ENCODE data around the gene VEGFA. TPM values are rescaled to one million over a fixed set of nuclear protein-coding genes. Genes with fewer than 3 reads are reported as not detected.

VEGFA gene
- total RNA-seq, 2 donors from 2014 or later = 127 to 335 TPM

GRCh38 chr6:43746613-43747102 lies 23.4 kb upstream of the VEGFA start:
- intact Hi-C loops (cut with DNase I) = no loop called here
- peak overlapping the region; percentile 78 to 93 for H3K27ac ChIP-seq
- TF ChIP-seq POLR2AphosphoS5 (IDR thresholded peaks at IDR 0.05) (no peak), POLR2A (IDR thresholded peaks at IDR 0.05) (no peak), CTCF (IDR thresholded peaks at IDR 0.05) (no peak)
- H3K27me3 ChIP-seq (replicated peaks; ENCODE audit: insufficient read depth) = no peaks in the 10 kb centered on the region
- no peaks in the 10 kb centered on the region for H3K36me3 ChIP-seq
- DNase-seq (ENCODE audit: low spot score) = no peak
- no peak overlapping the region for H3K4me3 ChIP-seq
- H3K9me3 ChIP-seq = no peaks in the 10 kb centered on the region
- peaks cover 7% of the 10 kb centered on the region for H3K4me1 ChIP-seq (replicated peaks)
- 67% methylated on average over 13 of the region's 13 CpGs for WGBS

GRCh38 chr6:43747784-43748183 lies 22.2 kb upstream of the VEGFA start:
- no peak overlapping the region for H3K4me3 ChIP-seq
- no peaks in the 10 kb centered on the region for H3K36me3 ChIP-seq
- TF ChIP-seq POLR2AphosphoS5 (IDR thresholded peaks at IDR 0.05) (no peak), CTCF (IDR thresholded peaks at IDR 0.05) (no peak), POLR2A (IDR thresholded peaks at IDR 0.05) (no peak)
- no peak for DNase-seq (ENCODE audit: low spot score)
- no peak overlapping the region for H3K27ac ChIP-seq
- WGBS = 70% methylated on average over 4 of the region's 4 CpGs
- H3K4me1 ChIP-seq (replicated peaks) = no peaks in the 10 kb centered on the region
- no peaks in the 10 kb centered on the region for H3K9me3 ChIP-seq
- H3K27me3 ChIP-seq (replicated peaks; ENCODE audit: insufficient read depth) = no peaks in the 10 kb centered on the region
- intact Hi-C loops (cut with DNase I) = no loop called here

GRCh38 chr6:43748765-43749164 lies 21.2 kb upstream of the VEGFA start:
- WGBS = 91% methylated on average over 2 of the region's 2 CpGs
- no peak for DNase-seq (ENCODE audit: low spot score)
- H3K9me3 ChIP-seq = no peaks in the 10 kb centered on the region
- H3K4me1 ChIP-seq (replicated peaks) = no peaks in the 10 kb centered on the region
- no peaks in the 10 kb centered on the region for H3K27me3 ChIP-seq (replicated peaks; ENCODE audit: insufficient read depth)
- TF ChIP-seq POLR2AphosphoS5 (IDR thresholded peaks at IDR 0.05) = no peak
- TF ChIP-seq CTCF (IDR thresholded peaks at IDR 0.05) = no peak
- no peak for TF ChIP-seq POLR2A (IDR thresholded peaks at IDR 0.05)
- H3K27ac ChIP-seq = no peak overlapping the region
- no peaks in the 10 kb centered on the region for H3K36me3 ChIP-seq
- no peak overlapping the region for H3K4me3 ChIP-seq
- intact Hi-C loops (cut with DNase I) = no loop called here

GRCh38 chr6:43749461-43749860 lies 20.6 kb upstream of the VEGFA start:
- H3K27me3 ChIP-seq (replicated peaks; ENCODE audit: insufficient read depth) = no peaks in the 10 kb centered on the region
- no peak overlapping the region for H3K4me3 ChIP-seq
- WGBS = 80% methylated on average over 2 of the region's 2 CpGs
- H3K27ac ChIP-seq = no peak overlapping the region
- intact Hi-C loops (cut with DNase I) = no loop called here
- no peaks in the 10 kb centered on the region for H3K9me3 ChIP-seq
- H3K4me1 ChIP-seq (replicated peaks) = no peaks in the 10 kb centered on the region
- H3K36me3 ChIP-seq = no peaks in the 10 kb centered on the region
- no peak for DNase-seq (ENCODE audit: low spot score)
- TF ChIP-seq POLR2A (IDR thresholded peaks at IDR 0.05) (no peak), POLR2AphosphoS5 (IDR thresholded peaks at IDR 0.05) (no peak), CTCF (IDR thresholded peaks at IDR 0.05) (no peak)

GRCh38 chr6:43750622-43751021 lies 19.4 kb upstream of the VEGFA start:
- Histone ChIP-seq H3K27me3 (replicated peaks; ENCODE audit: insufficient read depth) (no peaks in the 10 kb centered on the region), H3K9me3 (no peaks in the 10 kb centered on the region), H3K36me3 (no peaks in the 10 kb centered on the region), H3K27ac (no peak overlapping the region), H3K4me1 (replicated peaks) (no peaks in the 10 kb centered on the region), H3K4me3 (no peak overlapping the region)
- DNase-seq (ENCODE audit: low spot score) = no peak
- 91% methylated on average over 3 of the region's 3 CpGs for WGBS
- intact Hi-C loops (cut with DNase I) = no loop called here
- TF ChIP-seq CTCF (IDR thresholded peaks at IDR 0.05) = no peak
- TF ChIP-seq POLR2A (IDR thresholded peaks at IDR 0.05) = no peak
